ENCODE data around the gene MYOM3. TPM values are rescaled to one million over a fixed set of nuclear protein-coding genes. Genes with fewer than 3 reads are reported as not detected.
"Not testable (repeated sequence)": the region's sequence is repeated elsewhere in the genome, so short reads cannot be mapped to it uniquely, and the experiment has no call there.

The MYOM3 gene
- total and polyA plus RNA-seq, 8 donors = 0.06 to 0.52 (median 0.27) TPM; not detected in 1

DNA sequence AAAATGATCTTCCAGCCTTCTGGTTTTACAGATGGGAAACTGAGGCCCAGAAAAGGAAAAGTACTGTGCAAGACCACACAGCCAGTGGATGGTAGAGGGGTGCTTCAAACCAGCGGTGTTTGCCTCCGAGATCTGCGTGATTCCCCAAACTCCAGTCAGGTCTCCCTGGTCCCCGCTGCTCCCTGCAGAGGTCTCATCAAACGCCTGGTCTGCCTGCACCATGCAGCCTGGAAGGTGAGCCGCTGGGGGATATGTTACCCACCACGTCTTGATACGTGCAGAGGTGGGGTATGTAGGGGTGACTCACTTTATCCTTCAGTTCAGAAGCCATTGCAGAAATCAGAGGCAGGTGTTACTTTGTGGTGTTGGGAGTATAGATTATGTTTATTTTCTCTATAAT is 56.3 kb downstream of the MYOM3 start:
- H3K27me3 ChIP-seq = no peaks in the 10 kb centered on the region
- no peaks in the 10 kb centered on the region for H3K36me3 ChIP-seq
- ATAC-seq = no peak
- H3K27ac ChIP-seq = no peak overlapping the region
- TF ChIP-seq, protein P1, sequence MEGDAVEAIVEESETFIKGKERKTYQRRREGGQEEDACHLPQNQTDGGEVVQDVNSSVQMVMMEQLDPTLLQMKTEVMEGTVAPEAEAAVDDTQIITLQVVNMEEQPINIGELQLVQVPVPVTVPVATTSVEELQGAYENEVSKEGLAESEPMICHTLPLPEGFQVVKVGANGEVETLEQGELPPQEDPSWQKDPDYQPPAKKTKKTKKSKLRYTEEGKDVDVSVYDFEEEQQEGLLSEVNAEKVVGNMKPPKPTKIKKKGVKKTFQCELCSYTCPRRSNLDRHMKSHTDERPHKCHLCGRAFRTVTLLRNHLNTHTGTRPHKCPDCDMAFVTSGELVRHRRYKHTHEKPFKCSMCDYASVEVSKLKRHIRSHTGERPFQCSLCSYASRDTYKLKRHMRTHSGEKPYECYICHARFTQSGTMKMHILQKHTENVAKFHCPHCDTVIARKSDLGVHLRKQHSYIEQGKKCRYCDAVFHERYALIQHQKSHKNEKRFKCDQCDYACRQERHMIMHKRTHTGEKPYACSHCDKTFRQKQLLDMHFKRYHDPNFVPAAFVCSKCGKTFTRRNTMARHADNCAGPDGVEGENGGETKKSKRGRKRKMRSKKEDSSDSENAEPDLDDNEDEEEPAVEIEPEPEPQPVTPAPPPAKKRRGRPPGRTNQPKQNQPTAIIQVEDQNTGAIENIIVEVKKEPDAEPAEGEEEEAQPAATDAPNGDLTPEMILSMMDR (IDR thresholded peaks at IDR 0.05) = no peak
- DNase-seq = no peak
- H3K4me1 ChIP-seq = peaks cover 0 to 13% of the 10 kb centered on the region in 2 donors
- no peaks in the 10 kb centered on the region for H3K9me3 ChIP-seq
- intact Hi-C loops (cut with DNase I) = no loop called here
- no peak overlapping the region for H3K4me3 ChIP-seq

- Histone ChIP-seq H3K36me3 (no peaks in the 10 kb centered on the region), H3K27me3 (no peaks in the 10 kb centered on the region), H3K4me1 (peaks cover 0 to 13% of the 10 kb centered on the region in 2 donors), H3K27ac (peak overlapping the region in 1 of 2 donors; percentile 0), H3K9me3 (no peaks in the 10 kb centered on the region), H3K4me3 (no peak overlapping the region)
- peak in 1 of 4 donors; percentile 27 for DNase-seq
- TF ChIP-seq, protein P1 (IDR thresholded peaks at IDR 0.05) = no peak
- peak; percentile 84 for ATAC-seq
- intact Hi-C loops (cut with DNase I) = no loop called here
These were observed 59.7 kb downstream of the MYOM3 start for GRCh38 chr1:24052220-24052619.

- H3K4me3 ChIP-seq = no peak overlapping the region
- H3K27ac ChIP-seq = peak overlapping the region in 1 of 2 donors; percentile 0
- no peaks in the 10 kb centered on the region for H3K9me3 ChIP-seq
- no peaks in the 10 kb centered on the region for H3K36me3 ChIP-seq
- TF ChIP-seq, protein P1 (IDR thresholded peaks at IDR 0.05) = no peak
- no peaks in the 10 kb centered on the region for H3K27me3 ChIP-seq
- intact Hi-C loops (cut with DNase I) = no loop called here
- DNase-seq = no peak
- ATAC-seq = peak; percentile 46
- H3K4me1 ChIP-seq = peaks cover 0 to 13% of the 10 kb centered on the region in 2 donors
These were observed 60.6 kb downstream of the MYOM3 start for GRCh38 chr1:24051206-24051945.

DNA sequence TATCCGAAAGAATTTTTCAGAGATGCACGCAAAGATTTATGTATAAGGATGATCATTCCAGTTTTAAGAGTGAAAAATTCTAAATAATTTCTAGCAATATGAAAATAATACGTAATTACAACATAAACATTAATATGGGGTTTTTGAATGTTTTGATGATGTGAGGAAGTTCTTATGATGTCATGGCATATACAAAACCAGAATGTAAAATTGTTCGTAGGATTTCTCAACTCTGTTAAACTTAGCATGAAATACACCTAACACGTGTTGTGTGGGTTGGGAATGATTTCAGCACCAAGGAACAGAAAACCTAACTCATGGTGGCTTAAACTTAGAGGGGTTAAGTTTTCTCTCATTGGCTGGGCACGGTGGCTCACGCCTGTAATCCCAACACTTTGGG is 62.2 kb downstream of the MYOM3 start:
- Histone ChIP-seq H3K27ac (no peak overlapping the region), H3K4me1 (peaks cover 3 to 13% of the 10 kb centered on the region in 2 donors), H3K36me3 (no peaks in the 10 kb centered on the region), H3K9me3 (no peaks in the 10 kb centered on the region), H3K4me3 (no peak overlapping the region), H3K27me3 (no peaks in the 10 kb centered on the region)
- ATAC-seq = no peak
- DNase-seq = no peak
- intact Hi-C loops (cut with DNase I) = no loop called here
- TF ChIP-seq, protein P1 (IDR thresholded peaks at IDR 0.05) = no peak

GRCh38 chr1:24048894-24049293 is 63.0 kb downstream of the MYOM3 start:
- H3K4me3 ChIP-seq; DNase-seq; intact Hi-C loops (cut with DNase I); H3K27me3 ChIP-seq; ATAC-seq; H3K9me3 ChIP-seq; H3K36me3 ChIP-seq; H3K27ac ChIP-seq: not testable (repeated sequence)
- peaks cover 3 to 13% of the 10 kb centered on the region in 2 donors for H3K4me1 ChIP-seq
